Smooth muscle cell of the coronary artery (primary cell): ENCODE results near the gene PLAC9. TPM values are rescaled to one million over a fixed set of nuclear protein-coding genes. Genes with fewer than 3 reads are reported as not detected.

Experiments
- total RNA-seq: library from RNA; depleted of rRNA; stranded (reverse); fragments of >200 nt; gene quantifications from 2 replicates; pipeline ENCODE4 v1.2.3, GENCODE V29; 2014; ENCODE audit warnings: low replicate concordance

Gene PLAC9, protein sequence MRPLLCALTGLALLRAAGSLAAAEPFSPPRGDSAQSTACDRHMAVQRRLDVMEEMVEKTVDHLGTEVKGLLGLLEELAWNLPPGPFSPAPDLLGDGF
- 24.6 and 27.2 TPM in 2 replicates for total RNA-seq

DNA sequence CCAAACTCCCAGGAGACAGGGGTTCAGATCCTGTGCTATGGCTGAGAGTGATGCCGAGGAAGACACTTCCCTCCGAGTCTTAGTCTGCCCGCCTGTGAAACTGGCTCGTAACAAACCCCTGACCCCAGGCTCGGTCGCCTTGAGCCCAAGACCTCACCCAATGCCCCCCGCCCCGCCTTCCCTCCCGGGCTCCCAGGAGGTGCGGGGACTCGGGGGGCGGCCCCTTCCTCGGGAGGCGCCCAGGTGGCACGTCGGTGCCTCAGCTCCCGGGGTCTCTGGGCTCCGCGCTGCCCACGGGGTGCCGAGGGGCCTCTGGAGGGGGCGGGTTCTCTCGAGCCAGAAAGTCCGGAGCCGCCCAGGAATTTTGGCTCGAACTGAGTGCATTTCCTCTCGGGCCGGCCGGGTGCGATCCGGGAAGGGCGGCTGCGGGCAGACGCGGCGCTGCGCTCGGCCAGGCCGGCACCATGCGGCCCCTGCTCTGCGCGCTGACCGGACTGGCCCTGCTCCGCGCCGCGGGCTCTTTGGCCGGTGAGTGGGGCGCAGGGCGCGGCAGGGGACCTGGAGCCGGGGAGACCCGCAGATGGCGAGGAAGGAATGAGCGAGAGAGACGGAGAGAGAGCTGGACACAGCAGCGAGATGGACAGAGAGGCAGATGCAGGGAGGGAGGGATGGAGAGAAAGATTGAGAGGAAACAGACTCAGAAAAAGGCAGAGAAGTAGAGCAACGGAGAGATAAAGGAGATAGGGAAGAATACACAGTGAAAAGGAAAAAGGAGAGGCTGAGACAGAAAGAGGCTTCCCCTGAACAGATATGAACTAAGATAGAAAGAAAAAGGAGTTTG, at the start of gene PLAC9:
TSS of gene PLAC9 (plus strand) at position 432 of the 841 bp plus-strand sequence. CDS start at position 465, 33 bp downstream.

Other genes starting within 250 kb of the PLAC9 start
- 0.15 TPM in 1 of 2 replicates, not detected in the other for gene SFTPD, start 183.6 kb upstream of the PLAC9 start, total RNA-seq
- 2.5 and 5.7 TPM in 2 replicates for gene TMEM254, start 54.1 kb upstream of the PLAC9 start, total RNA-seq
- gene ANXA11, start 72.8 kb downstream of the PLAC9 start, total RNA-seq, result 45.7 and 51.5 TPM in 2 replicates
- not detected in 2 replicates for gene MAT1A, start 156.9 kb downstream of the PLAC9 start, total RNA-seq
- gene DYDC1, start 224.0 kb downstream of the PLAC9 start, total RNA-seq, result not detected in 2 replicates
- not detected in 2 replicates for gene DYDC2, start 224.1 kb downstream of the PLAC9 start, total RNA-seq